ENCODE data around the gene USP17L27.
"Not testable (repeated sequence)": the region's sequence is repeated elsewhere in the genome, so short reads cannot be mapped to it uniquely, and the experiment has no call there.

Gene USP17L27, protein sequence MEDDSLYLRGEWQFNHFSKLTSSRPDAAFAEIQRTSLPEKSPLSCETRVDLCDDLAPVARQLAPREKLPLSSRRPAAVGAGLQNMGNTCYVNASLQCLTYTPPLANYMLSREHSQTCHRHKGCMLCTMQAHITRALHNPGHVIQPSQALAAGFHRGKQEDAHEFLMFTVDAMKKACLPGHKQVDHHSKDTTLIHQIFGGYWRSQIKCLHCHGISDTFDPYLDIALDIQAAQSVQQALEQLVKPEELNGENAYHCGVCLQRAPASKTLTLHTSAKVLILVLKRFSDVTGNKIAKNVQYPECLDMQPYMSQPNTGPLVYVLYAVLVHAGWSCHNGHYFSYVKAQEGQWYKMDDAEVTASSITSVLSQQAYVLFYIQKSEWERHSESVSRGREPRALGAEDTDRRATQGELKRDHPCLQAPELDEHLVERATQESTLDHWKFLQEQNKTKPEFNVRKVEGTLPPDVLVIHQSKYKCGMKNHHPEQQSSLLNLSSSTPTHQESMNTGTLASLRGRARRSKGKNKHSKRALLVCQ

DNA sequence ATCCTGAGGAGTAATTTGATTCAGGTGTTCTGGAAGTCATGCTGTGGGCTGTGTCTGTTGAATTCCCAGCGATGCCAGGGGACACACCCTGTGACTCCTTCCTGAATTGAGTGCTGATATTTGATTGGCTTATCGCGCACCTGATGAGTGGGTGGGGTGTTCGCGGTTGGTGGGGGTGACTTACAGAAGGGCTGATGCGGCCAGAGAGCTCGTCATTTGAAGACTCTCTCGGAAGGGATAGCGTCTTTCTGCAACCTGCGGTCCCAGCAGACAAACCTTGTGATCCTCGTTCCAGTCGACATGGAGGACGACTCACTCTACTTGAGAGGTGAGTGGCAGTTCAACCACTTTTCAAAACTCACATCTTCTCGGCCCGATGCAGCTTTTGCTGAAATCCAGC lies at the start of gene USP17L27:
Gene USP17L27 (plus strand): TSS at position 301 of the 400 bp plus-strand sequence. CDS start 0 bp downstream, at position 301.
- not testable (repeated sequence) for DNase-seq (ENCODE audit: extremely low spot score, insufficient read length, low read depth); FAIRE-seq

DNA sequence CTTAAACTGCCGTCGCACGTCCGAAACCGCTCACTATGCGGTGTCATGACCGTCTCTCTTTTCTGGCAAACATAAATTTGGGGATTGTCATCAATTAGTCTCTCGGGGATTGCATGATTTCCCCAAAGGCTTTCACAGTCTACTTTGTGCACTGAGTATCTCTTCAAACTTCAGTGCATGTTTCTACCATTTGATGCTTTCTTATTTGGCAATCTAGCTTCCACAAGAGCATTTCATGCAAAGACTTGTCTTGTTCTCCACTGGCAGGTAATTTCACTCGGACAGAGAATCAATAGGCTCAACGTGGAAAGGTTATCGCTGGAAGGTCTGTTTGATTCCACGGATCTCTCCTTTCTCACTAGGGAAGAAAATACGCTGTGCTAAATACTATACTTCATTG lies 19.8 kb upstream of the USP17L27 start:
- not testable (repeated sequence) for FAIRE-seq; DNase-seq (ENCODE audit: extremely low spot score, insufficient read length, low read depth)

DNA sequence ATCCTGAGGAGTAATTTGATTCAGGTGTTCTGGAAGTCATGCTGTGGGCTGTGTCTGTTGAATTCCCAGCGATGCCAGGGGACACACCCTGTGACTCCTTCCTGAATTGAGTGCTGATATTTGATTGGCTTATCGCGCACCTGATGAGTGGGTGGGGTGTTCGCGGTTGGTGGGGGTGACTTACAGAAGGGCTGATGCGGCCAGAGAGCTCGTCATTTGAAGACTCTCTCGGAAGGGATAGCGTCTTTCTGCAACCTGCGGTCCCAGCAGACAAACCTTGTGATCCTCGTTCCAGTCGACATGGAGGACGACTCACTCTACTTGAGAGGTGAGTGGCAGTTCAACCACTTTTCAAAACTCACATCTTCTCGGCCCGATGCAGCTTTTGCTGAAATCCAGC lies 19.1 kb upstream of the USP17L27 start, which contains the start of gene USP17L24:
Gene USP17L24 (plus strand): TSS at position 301 of the 400 bp plus-strand sequence. CDS start 0 bp downstream, at position 301.
- not testable (repeated sequence) for FAIRE-seq; DNase-seq (ENCODE audit: extremely low spot score, insufficient read length, low read depth)

DNA sequence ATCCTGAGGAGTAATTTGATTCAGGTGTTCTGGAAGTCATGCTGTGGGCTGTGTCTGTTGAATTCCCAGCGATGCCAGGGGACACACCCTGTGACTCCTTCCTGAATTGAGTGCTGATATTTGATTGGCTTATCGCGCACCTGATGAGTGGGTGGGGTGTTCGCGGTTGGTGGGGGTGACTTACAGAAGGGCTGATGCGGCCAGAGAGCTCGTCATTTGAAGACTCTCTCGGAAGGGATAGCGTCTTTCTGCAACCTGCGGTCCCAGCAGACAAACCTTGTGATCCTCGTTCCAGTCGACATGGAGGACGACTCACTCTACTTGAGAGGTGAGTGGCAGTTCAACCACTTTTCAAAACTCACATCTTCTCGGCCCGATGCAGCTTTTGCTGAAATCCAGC lies 14.3 kb upstream of the USP17L27 start, which contains the start of gene USP17L25:
Gene USP17L25 (plus strand): TSS at position 301 of the 400 bp plus-strand sequence. CDS start 0 bp downstream, at position 301.
- not testable (repeated sequence) for FAIRE-seq; DNase-seq (ENCODE audit: extremely low spot score, insufficient read length, low read depth)

DNA sequence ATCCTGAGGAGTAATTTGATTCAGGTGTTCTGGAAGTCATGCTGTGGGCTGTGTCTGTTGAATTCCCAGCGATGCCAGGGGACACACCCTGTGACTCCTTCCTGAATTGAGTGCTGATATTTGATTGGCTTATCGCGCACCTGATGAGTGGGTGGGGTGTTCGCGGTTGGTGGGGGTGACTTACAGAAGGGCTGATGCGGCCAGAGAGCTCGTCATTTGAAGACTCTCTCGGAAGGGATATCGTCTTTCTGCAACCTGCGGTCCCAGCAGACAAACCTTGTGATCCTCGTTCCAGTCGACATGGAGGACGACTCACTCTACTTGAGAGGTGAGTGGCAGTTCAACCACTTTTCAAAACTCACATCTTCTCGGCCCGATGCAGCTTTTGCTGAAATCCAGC lies 9.6 kb upstream of the USP17L27 start, which contains the start of gene USP17L26:
Gene USP17L26 (plus strand): TSS at position 301 of the 400 bp plus-strand sequence. CDS start 0 bp downstream, at position 301.
- not testable (repeated sequence) for FAIRE-seq; DNase-seq (ENCODE audit: extremely low spot score, insufficient read length, low read depth)

DNA sequence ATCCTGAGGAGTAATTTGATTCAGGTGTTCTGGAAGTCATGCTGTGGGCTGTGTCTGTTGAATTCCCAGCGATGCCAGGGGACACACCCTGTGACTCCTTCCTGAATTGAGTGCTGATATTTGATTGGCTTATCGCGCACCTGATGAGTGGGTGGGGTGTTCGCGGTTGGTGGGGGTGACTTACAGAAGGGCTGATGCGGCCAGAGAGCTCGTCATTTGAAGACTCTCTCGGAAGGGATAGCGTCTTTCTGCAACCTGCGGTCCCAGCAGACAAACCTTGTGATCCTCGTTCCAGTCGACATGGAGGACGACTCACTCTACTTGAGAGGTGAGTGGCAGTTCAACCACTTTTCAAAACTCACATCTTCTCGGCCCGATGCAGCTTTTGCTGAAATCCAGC lies 4.8 kb upstream of the USP17L27 start, which contains the start of gene USP17L5:
Gene USP17L5 (plus strand): TSS at position 301 of the 400 bp plus-strand sequence. CDS start 0 bp downstream, at position 301.
- DNase-seq (ENCODE audit: extremely low spot score, insufficient read length, low read depth); FAIRE-seq: not testable (repeated sequence)

DNA sequence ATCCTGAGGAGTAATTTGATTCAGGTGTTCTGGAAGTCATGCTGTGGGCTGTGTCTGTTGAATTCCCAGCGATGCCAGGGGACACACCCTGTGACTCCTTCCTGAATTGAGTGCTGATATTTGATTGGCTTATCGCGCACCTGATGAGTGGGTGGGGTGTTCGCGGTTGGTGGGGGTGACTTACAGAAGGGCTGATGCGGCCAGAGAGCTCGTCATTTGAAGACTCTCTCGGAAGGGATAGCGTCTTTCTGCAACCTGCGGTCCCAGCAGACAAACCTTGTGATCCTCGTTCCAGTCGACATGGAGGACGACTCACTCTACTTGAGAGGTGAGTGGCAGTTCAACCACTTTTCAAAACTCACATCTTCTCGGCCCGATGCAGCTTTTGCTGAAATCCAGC lies 4.6 kb downstream of the USP17L27 start, which contains the start of gene USP17L28:
Gene USP17L28 (plus strand): TSS at position 301 of the 400 bp plus-strand sequence. CDS start 0 bp downstream, at position 301.
- not testable (repeated sequence) for FAIRE-seq

DNA sequence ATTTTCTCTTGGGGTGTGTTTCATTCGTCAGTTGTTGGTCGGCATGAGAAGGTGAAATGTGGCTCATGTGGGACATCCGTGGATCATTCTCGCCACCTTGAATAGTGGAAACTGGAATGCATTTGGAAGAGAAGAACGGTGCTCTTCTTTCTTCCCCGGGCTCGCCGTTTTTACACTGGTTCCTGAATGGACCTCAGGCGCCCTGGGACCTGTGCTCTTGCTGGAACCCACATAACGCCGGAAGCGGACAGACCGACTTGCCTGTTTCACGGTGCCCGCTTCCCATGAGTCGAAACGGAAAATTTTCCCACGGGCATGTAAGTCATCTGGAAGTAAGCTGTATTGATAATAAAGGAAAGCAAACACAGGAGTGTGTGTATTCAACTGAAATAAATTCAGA lies 6.9 kb downstream of the USP17L27 start:
- DNase-seq (ENCODE audit: extremely low spot score, insufficient read length, low read depth); FAIRE-seq: not testable (repeated sequence)

More for the DNA sequence above, 4.6 kb downstream of the USP17L27 start, which contains the start of gene USP17L28:
- DNase-seq (ENCODE audit: extremely low spot score, insufficient read length, low read depth), result not testable (repeated sequence)

DNA sequence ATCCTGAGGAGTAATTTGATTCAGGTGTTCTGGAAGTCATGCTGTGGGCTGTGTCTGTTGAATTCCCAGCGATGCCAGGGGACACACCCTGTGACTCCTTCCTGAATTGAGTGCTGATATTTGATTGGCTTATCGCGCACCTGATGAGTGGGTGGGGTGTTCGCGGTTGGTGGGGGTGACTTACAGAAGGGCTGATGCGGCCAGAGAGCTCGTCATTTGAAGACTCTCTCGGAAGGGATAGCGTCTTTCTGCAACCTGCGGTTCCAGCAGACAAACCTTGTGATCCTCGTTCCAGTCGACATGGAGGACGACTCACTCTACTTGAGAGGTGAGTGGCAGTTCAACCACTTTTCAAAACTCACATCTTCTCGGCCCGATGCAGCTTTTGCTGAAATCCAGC lies 9.4 kb downstream of the USP17L27 start, which contains the start of gene USP17L29:
Gene USP17L29 (plus strand): TSS at position 301 of the 400 bp plus-strand sequence. CDS start 0 bp downstream, at position 301.
- DNase-seq (ENCODE audit: extremely low spot score, insufficient read length, low read depth); FAIRE-seq: not testable (repeated sequence)

DNA sequence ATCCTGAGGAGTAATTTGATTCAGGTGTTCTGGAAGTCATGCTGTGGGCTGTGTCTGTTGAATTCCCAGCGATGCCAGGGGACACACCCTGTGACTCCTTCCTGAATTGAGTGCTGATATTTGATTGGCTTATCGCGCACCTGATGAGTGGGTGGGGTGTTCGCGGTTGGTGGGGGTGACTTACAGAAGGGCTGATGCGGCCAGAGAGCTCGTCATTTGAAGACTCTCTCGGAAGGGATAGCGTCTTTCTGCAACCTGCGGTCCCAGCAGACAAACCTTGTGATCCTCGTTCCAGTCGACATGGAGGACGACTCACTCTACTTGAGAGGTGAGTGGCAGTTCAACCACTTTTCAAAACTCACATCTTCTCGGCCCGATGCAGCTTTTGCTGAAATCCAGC lies 18.9 kb downstream of the USP17L27 start, which contains the start of gene USP17L30:
Gene USP17L30 (plus strand): TSS at position 301 of the 400 bp plus-strand sequence. CDS start 0 bp downstream, at position 301.
- not testable (repeated sequence) for DNase-seq (ENCODE audit: extremely low spot score, insufficient read length, low read depth); FAIRE-seq

DNA sequence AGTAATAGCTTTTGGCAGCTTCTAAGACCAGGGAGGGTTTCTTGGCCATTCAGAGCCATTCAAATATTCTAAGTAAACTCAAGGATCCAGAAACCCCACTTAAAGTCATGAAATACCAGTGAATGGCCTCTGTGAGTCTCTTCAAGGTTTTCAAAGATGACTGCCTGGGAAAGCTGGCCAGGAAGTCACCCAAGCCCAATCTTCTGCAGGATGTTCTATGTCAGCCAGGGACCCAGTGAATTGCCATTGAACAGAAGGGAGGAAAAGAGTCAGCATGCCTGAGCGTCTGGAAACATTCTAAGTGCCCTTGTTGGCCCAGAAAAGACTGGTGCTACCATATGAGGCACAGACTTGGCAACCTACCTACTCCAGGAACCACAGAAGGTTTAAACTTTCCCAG lies 35.9 kb downstream of the USP17L27 start:
- not testable (repeated sequence) for DNase-seq (ENCODE audit: extremely low spot score, insufficient read length, low read depth); FAIRE-seq

DNA sequence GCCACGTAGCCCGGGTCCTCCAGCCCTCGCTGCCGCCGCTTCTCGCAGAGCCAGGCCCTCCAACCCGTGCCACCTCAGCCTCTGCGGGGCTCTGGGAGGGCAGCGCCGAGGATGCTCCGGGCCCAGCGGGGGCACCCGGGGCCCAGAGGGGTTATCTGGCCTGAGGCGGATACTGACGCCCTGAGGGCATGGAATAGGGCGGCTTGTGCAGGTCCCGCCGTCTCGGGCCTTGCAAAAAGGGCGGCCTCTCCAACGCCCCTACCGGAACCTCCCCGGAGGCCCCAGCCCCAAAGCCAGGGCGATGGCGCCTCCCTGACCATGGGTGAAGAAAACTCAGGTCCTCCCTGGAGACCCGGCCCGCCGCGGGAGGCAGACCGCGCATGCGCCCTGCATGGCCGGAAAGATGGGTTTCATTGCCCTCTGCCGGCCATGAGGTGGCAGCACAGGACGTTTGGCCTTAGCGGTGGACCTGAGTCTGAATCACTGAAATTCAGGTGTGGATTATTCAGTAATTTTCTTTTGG lies 37.1 kb downstream of the USP17L27 start:
- not testable (repeated sequence) for FAIRE-seq; DNase-seq (ENCODE audit: extremely low spot score, insufficient read length, low read depth)

DNA sequence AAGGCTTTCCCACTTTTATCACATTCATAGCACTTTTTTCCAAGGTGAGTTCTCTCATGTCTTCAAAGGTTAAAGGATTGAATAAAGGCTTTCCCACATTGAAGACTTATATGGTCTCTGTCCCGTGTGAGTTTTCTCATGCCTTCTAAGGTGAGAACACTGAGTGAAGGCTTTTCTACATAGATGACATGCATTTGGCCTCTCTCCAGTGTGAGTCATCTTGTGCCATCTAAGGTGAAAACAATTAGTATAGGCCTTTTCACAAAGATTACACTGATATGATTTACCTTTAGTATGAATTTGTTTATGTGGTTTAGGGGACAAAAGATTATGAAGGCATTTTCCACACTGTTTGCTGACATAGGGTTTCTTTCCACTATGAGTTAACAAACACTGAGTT lies 40.2 kb downstream of the USP17L27 start:
- no peak for FAIRE-seq

DNA sequence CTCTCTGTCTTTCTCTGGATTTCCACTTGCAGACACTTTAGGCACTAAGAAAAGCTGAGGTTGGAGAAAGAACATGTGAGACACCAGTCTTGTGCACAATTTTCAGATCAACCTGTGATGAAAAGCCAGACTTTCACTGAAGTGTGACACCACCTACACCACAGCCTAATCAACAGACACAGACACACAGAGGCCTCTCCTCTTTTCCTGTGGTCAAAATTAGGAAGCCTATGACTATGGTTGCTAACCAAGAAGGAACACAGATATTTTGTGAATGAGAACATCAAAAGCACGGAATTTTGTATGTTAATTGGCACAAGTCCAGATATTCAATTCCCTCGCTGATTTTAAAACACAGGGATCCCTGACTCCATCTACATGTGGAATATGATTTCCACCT lies 45.1 kb downstream of the USP17L27 start:
- not testable (repeated sequence) for FAIRE-seq; DNase-seq (ENCODE audit: extremely low spot score, insufficient read length, low read depth)

More for the DNA sequence above, 40.2 kb downstream of the USP17L27 start:
- DNase-seq (ENCODE audit: extremely low spot score, insufficient read length, low read depth), result no peak
